GM12875 (cell line): ENCODE data around the gene CD46.
A peak's percentile ranks its signal among the peaks of the same experiment; 100 is the strongest.

ENCODE experiments used
- H3K4me3 ChIP-seq: one replicate; pipeline ENCODE4 v1.5.1; 2011; ENCODE audit warnings: low read depth, low read length, control low read depth
- TF ChIP-seq, protein P1 (sequence below): IDR thresholded peaks from 2 replicates; pipeline ENCODE4 v1.5.1; 2011; ENCODE audit warnings: low read depth, mild to moderate bottlenecking, control low read depth, inconsistent platforms, low read length, moderate library complexity, borderline replicate concordance; ENCODE audit not compliant: insufficient read depth

CD46 gene

DNA sequence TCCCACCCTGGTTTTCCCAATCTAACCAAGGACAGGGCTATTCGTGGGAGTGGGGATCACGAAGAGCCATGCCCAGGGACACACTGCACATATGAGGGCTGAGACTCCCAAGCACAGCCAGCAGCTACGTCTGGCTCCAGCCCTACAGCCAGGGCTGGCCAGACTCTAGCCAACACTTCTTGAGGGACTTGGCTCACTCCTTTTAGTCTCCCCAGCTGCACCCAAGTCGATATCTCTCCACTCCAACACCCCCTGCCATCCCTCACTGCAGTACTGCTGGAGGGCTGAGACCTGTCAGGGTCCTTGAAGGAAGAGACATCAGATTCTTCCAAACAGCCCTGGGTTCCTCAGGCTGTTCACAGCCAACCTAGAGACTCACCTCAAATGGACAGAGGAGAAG lies 62.6 kb downstream of the CD46 start:
- TF ChIP-seq, protein P1, sequence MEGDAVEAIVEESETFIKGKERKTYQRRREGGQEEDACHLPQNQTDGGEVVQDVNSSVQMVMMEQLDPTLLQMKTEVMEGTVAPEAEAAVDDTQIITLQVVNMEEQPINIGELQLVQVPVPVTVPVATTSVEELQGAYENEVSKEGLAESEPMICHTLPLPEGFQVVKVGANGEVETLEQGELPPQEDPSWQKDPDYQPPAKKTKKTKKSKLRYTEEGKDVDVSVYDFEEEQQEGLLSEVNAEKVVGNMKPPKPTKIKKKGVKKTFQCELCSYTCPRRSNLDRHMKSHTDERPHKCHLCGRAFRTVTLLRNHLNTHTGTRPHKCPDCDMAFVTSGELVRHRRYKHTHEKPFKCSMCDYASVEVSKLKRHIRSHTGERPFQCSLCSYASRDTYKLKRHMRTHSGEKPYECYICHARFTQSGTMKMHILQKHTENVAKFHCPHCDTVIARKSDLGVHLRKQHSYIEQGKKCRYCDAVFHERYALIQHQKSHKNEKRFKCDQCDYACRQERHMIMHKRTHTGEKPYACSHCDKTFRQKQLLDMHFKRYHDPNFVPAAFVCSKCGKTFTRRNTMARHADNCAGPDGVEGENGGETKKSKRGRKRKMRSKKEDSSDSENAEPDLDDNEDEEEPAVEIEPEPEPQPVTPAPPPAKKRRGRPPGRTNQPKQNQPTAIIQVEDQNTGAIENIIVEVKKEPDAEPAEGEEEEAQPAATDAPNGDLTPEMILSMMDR = no peak
- H3K4me3 ChIP-seq = no peak overlapping the region

DNA sequence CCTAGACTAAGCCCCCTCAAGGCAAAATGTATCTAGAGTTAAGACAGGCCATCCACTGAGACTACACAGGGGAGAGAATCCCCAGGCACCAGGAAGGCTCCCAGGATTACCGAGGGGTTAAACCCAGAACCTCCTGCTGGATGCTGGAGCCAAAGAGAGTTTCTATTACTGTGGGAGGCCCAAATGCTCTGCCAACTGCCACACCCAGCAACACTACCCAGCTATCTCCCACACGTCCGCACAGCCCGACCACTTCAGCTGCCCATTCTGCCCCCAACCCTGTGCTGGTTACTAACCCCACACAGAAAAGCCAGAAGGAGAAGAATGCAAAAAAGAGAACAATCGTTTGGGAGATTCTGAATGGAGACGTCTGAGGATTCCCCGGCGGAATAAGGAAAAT lies 63.6 kb downstream of the CD46 start:
- TF ChIP-seq, protein P1 = no peak
- H3K4me3 ChIP-seq = no peak overlapping the region

DNA sequence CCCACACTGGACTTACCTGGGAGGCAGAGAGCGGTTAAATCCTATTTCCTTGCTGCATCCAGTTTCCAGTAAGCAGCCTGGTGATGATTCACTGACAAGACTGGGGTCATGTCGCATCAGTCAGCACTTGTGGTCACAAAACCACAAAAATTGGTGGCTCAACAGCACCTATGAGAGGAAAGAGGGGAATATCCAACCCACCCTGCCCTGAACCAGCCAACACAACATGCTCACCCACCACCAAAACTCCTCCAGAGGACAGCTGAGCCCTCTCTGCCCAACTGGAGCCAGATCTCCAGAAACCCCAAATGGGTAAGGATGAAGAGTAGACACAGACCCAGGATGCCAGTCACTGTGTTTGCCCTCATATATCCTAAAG lies 64.0 kb downstream of the CD46 start:
- TF ChIP-seq, protein P1 = no peak
- H3K4me3 ChIP-seq = no peak overlapping the region

GRCh38 chr1:207817166-207817565 lies 65.3 kb downstream of the CD46 start:
- TF ChIP-seq, protein P1 = no peak
- no peak overlapping the region for H3K4me3 ChIP-seq

DNA sequence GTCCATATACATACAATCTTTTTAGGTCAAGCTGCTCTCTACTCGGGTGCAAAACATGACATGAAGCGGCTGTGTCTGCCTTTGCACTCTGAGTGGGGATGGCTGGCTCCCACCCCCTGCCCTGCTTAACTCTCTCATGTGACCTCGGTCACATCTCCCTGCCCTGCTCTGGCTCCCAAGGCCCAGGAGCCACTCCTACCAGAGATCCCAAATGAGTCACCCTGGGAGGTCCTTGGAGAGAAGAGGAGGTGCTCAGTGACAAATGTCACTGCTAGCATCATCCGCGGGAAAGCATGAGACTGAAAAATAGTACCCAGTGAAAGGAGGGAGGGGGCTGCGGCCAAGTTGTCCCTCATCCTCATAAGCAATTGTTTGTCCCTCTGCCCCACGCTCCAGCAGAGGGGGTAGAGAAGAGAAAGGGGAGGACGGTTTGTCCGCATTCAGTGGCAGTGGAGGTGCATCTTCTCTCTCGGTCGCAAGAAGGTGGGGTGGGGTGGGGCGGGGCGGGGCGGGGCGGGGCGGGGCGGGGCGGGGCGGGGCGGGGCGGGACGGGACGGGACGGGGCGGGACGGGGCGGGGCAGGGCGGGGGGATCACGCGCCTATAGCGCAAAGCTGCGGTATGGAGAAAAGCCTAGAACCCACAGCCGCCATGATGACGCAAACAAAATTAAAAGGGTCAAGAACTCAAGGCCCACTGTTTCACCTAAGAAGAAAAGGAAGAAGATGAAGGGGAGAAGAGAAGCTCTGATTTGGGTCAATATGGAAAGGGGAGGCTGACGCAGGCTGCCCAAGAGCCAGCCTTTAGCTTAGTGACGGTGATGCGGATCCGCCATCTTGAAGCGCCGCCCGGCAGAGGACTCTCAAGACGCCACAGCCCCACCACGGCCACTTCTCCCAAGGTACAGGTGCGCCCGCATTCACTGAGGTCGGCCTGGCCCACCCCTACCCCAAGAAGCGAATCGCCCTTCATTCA lies 66.2 kb downstream of the CD46 start:
- TF ChIP-seq, protein P1 = no peak
- H3K4me3 ChIP-seq = no peak overlapping the region

DNA sequence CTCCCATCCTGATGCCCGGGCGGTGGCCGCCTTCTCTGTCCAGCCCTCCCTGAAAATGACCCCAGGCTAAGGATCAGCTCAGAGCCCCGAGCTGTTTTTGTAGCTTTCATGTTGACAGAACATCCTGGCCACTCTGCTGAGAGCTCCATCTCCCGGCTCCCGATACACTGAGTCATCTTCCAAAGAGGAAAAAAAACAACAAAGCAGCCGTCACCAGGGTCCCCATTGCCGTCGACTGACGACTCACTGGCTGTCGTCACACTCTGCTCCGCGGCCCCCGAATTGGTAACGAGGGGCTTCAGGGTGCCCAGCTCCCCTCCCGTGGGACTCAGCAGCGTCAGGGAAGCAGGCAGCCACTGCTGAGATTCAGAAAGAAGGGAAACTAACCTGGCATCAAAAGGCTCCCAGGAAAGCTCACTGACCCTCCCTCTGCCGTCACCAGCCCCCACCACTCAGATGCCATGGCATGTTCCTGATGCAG lies 67.2 kb downstream of the CD46 start:
- TF ChIP-seq, protein P1 = no peak
- no peak overlapping the region for H3K4me3 ChIP-seq

- peak overlapping the region; percentile 66 for H3K4me3 ChIP-seq
- TF ChIP-seq, protein P1 = no peak
These were observed 69.0 kb downstream of the CD46 start for GRCh38 chr1:207820568-207821463.
